Measurements from ENCODE around the gene RAB12. TPM values are rescaled to one million over a fixed set of nuclear protein-coding genes. Genes with fewer than 3 reads are reported as not detected.

The RAB12 gene
- total and polyA plus RNA-seq, 2 of the 13 experiments (the other 11 are each of a cell fraction or from before 2014, with no cell fraction given): 9.5 to 25.3 TPM

- TF ChIP-seq KIAA2018 (CRISPR knock-in tag; IDR thresholded peaks at IDR 0.05; ENCODE audit: borderline replicate concordance) (no peak), FUBP1 (CRISPR knock-in tag; IDR thresholded peaks at IDR 0.05; ENCODE audit: borderline replicate concordance) (no peak), ZNF691 (CRISPR knock-in tag; IDR thresholded peaks at IDR 0.05; ENCODE audit: borderline replicate concordance, low read depth) (no peak), UBTF (CRISPR knock-in tag; IDR thresholded peaks at IDR 0.05) (peak; percentile 51; the same call in 1 of the 2 replicates), ZBTB46 (CRISPR knock-in tag; IDR thresholded peaks at IDR 0.05; ENCODE audit: borderline replicate concordance) (no peak), ZNF557 (CRISPR knock-in tag; IDR thresholded peaks at IDR 0.05) (no peak), ZNF678 (CRISPR knock-in tag; IDR thresholded peaks at IDR 0.05) (no peak), SMAD1 (CRISPR knock-in tag; IDR thresholded peaks at IDR 0.05; ENCODE audit: borderline replicate concordance, low read depth) (no peak), ZNF30 (CRISPR knock-in tag; IDR thresholded peaks at IDR 0.05) (no peak)
Observed at GRCh38 chr18:8608795-8609658, at the start of gene RAB12 (continued).

Data from HepG2 (cell line).